ENCODE results near the gene RTP3.

DNA sequence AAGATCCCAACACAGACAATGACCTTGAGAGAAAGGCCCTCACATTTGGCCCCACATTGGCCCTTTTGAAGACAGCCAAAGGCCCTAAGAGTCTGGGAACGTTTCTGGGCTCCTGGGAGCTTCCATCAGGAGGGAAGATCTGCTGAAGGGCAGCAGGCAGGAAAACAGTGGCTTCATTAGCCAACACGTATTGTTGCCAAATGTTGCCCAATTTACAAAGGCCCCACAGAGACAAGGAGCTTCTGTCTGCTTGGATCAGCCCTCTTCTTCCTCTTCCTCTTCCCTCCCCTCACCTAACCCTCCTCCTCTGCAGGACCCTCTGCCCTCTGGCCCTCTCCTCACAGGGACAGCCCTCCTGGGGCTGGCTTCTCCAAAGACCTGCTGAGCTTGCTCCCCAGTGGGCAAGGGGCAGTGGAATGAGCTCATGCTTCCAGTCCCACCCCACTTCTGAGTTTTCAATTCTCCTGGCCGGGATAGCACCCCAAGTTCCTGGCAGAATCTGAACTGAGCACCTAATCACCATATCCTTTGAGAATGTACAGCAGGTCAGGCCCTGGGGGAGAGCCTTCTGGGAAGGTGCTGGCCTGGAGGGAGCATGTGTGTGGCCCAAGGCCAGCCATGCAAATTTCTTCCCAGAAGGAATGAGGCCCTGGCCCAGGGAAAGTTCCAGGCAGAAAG is 28.0 kb upstream of the RTP3 start:
- TF ChIP-seq, protein P1, sequence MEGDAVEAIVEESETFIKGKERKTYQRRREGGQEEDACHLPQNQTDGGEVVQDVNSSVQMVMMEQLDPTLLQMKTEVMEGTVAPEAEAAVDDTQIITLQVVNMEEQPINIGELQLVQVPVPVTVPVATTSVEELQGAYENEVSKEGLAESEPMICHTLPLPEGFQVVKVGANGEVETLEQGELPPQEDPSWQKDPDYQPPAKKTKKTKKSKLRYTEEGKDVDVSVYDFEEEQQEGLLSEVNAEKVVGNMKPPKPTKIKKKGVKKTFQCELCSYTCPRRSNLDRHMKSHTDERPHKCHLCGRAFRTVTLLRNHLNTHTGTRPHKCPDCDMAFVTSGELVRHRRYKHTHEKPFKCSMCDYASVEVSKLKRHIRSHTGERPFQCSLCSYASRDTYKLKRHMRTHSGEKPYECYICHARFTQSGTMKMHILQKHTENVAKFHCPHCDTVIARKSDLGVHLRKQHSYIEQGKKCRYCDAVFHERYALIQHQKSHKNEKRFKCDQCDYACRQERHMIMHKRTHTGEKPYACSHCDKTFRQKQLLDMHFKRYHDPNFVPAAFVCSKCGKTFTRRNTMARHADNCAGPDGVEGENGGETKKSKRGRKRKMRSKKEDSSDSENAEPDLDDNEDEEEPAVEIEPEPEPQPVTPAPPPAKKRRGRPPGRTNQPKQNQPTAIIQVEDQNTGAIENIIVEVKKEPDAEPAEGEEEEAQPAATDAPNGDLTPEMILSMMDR (IDR thresholded peaks at IDR 0.05 in 8 of 11, conservative IDR thresholded peaks at IDR 0.05 in 3 of 11): no peak
- TF ChIP-seq POLR2A (IDR thresholded peaks at IDR 0.05): no peak

Data from spleen (tissue), 7 donors.